Measurements from ENCODE around the gene NUP50. TPM values are rescaled to one million over a fixed set of nuclear protein-coding genes. Genes with fewer than 3 reads are reported as not detected.

The NUP50 gene
- total and polyA plus RNA-seq, 2 of the 13 experiments (the other 11 are each of a cell fraction or from before 2014, with no cell fraction given) = 14.2 to 52.4 TPM

DNA sequence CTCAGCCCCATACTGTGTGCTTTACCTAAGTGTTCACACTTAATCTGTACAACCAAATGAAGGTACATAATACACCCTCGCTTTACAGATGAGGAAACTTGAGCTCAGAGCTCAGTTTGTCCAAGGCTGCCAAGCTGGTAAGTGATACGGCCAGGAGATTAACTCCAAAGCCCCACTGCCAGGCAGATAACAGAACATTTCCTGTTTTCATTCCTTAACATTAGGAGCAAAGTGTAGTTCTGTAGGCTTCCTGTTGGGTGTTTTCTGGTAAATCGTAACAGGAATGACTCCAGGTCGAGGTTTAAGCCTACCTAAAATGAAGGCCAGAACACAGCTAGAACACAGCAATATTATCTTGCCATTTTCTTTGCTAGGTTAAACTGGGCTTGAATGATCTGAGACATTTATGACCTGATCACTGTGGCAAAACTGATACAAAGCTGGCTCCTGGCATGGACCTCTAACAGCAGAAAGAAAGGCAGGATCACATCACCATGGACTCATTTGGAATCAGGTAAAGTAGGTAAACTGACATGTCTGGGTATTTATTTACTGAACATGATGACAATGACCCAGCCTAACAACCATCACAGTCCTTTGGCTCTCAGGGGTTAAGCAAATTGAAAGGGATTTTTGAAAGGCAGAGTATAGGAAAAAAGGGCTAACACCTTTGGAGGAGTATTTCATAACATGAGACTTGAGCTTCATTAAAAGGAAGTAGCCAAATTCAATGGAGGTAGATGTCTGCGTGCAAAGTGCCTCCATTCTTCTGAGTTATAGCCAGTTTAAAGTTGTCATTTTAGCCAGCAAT lies 3.9 kb upstream of the NUP50 start (continued):
- TF ChIP-seq ZSCAN31 (CRISPR knock-in tag; IDR thresholded peaks at IDR 0.05; ENCODE audit: low read depth) (no peak), ZMYM2 (CRISPR knock-in tag; IDR thresholded peaks at IDR 0.05) (0 out of 2 replicates have a peak, but pooled peaks have one; percentile 13), ZNF503 (CRISPR knock-in tag; IDR thresholded peaks at IDR 0.05) (no peak), SIN3B (IDR thresholded peaks at IDR 0.05; ENCODE audit: low read length) (no peak), MAFG (CRISPR knock-in tag; IDR thresholded peaks at IDR 0.05) (no peak), NR2F6 (IDR thresholded peaks at IDR 0.05) (peak; percentile 8; the same call in 1 of the 2 replicates), NR2F6 (CRISPR knock-in tag; IDR thresholded peaks at IDR 0.05) (peak; percentile 31; the same call in 1 of the 2 replicates), ZSCAN25 (CRISPR knock-in tag; IDR thresholded peaks at IDR 0.05) (no peak), ZNF574 (CRISPR knock-in tag; IDR thresholded peaks at IDR 0.05) (no peak), HNRNPUL1 (IDR thresholded peaks at IDR 0.05; ENCODE audit: low read depth, low read length) (no peak), PTBP1 (IDR thresholded peaks at IDR 0.05; ENCODE audit: low read depth, low read length, poor library complexity, severe bottlenecking) (no peak), ZNF678 (CRISPR knock-in tag; IDR thresholded peaks at IDR 0.05) (no peak), ZNF362 (CRISPR knock-in tag; IDR thresholded peaks at IDR 0.05; ENCODE audit: borderline replicate concordance) (no peak; the same call in 1 of the 2 replicates), ADNP (CRISPR knock-in tag; IDR thresholded peaks at IDR 0.05) (no peak), FUBP1 (CRISPR knock-in tag; IDR thresholded peaks at IDR 0.05; ENCODE audit: borderline replicate concordance) (no peak), ZNF512 (CRISPR knock-in tag; IDR thresholded peaks at IDR 0.05) (no peak)
